ENCODE data around the gene NPHP4.

NPHP4 gene

DNA sequence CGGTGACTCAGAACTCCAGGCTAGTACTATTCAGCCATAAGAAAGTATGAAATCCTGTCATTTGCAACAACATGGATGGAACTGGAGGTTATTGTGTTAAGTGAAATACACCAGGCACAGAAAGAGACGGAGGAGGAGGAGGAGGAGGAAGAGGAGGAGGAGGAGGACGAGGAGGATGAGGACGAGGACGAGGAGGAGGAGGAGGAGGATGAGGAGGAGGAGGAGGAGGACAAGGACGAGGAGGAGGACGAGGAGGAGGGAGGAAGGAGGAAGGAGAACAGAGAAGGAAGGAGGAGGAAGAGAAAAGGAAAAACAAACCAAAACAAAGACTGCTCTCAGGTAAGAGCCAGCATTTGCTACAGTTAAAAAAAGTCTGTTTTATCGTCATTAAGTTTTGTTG lies 178.7 kb downstream of the NPHP4 start:
- no peak overlapping the region for H3K27ac Mint-ChIP-seq
- H3K4me3 Mint-ChIP-seq, result no peak overlapping the region
- TF ChIP-seq, protein P1, sequence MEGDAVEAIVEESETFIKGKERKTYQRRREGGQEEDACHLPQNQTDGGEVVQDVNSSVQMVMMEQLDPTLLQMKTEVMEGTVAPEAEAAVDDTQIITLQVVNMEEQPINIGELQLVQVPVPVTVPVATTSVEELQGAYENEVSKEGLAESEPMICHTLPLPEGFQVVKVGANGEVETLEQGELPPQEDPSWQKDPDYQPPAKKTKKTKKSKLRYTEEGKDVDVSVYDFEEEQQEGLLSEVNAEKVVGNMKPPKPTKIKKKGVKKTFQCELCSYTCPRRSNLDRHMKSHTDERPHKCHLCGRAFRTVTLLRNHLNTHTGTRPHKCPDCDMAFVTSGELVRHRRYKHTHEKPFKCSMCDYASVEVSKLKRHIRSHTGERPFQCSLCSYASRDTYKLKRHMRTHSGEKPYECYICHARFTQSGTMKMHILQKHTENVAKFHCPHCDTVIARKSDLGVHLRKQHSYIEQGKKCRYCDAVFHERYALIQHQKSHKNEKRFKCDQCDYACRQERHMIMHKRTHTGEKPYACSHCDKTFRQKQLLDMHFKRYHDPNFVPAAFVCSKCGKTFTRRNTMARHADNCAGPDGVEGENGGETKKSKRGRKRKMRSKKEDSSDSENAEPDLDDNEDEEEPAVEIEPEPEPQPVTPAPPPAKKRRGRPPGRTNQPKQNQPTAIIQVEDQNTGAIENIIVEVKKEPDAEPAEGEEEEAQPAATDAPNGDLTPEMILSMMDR (IDR thresholded peaks at IDR 0.05), result no peak
- H3K36me3 Mint-ChIP-seq (ENCODE audit: low read depth), result no peaks in the 10 kb centered on the region
- no peak for DNase-seq
- peaks cover 23% of the 10 kb centered on the region for H3K27me3 Mint-ChIP-seq (ENCODE audit: low read depth, poor library complexity)
- H3K9me3 Mint-ChIP-seq, result peaks cover 11% of the 10 kb centered on the region
- H3K4me1 Mint-ChIP-seq, result no peaks in the 10 kb centered on the region
